ENCODE measurements around the gene STK38L.

The STK38L gene

GRCh38 chr12:27243804-27244688 is at the start of gene STK38L:
STK38L (plus strand) TSS chr12:27244286; CDS start chr12:27297721, 53,435 bp downstream.
- DNase-seq (ENCODE audit: low read depth, low spot score): peak; percentile 95
- peak; percentile 45 for TF ChIP-seq CTCF (IDR thresholded peaks at IDR 0.05; ENCODE audit: low read depth, low read length)
- in situ Hi-C loops (cut with HindIII; ENCODE audit: low sequenced_read_pairs): no loop called here
- peak within 1 kb of the TSS; percentile 86 for H3K4me3 ChIP-seq (ENCODE audit: low read depth, low read length)

GRCh38 chr12:27194644-27195043 is 49.4 kb upstream of the STK38L start:
- DNase-seq (ENCODE audit: low read depth, low spot score): no peak
- H3K4me3 ChIP-seq (ENCODE audit: low read depth, low read length): no peak overlapping the region
- in situ Hi-C loops (cut with HindIII; ENCODE audit: low sequenced_read_pairs): no loop called here
- no peak for TF ChIP-seq CTCF (IDR thresholded peaks at IDR 0.05; ENCODE audit: low read depth, low read length)

GRCh38 chr12:27198036-27198435 is 46.0 kb upstream of the STK38L start:
- no peak for TF ChIP-seq CTCF (IDR thresholded peaks at IDR 0.05; ENCODE audit: low read depth, low read length)
- no peak overlapping the region for H3K4me3 ChIP-seq (ENCODE audit: low read depth, low read length)
- in situ Hi-C loops (cut with HindIII; ENCODE audit: low sequenced_read_pairs): no loop called here
- peak; percentile 88 for DNase-seq (ENCODE audit: low read depth, low spot score)

- no peak overlapping the region for H3K4me3 ChIP-seq (ENCODE audit: low read depth, low read length)
- in situ Hi-C loops (cut with HindIII; ENCODE audit: low sequenced_read_pairs): no loop called here
- no peak for DNase-seq (ENCODE audit: low read depth, low spot score)
- no peak for TF ChIP-seq CTCF (IDR thresholded peaks at IDR 0.05; ENCODE audit: low read depth, low read length)
Measured at GRCh38 chr12:27199638-27200300, 44.3 kb upstream of the STK38L start.

- TF ChIP-seq CTCF (IDR thresholded peaks at IDR 0.05; ENCODE audit: low read depth, low read length): no peak
- no peak overlapping the region for H3K4me3 ChIP-seq (ENCODE audit: low read depth, low read length)
- in situ Hi-C loops (cut with HindIII; ENCODE audit: low sequenced_read_pairs): no loop called here
- DNase-seq (ENCODE audit: low read depth, low spot score): no peak
Measured at GRCh38 chr12:27201169-27201568, 42.9 kb upstream of the STK38L start.

GRCh38 chr12:27206801-27207502 is 37.1 kb upstream of the STK38L start:
- no peak overlapping the region for H3K4me3 ChIP-seq (ENCODE audit: low read depth, low read length)
- TF ChIP-seq CTCF (IDR thresholded peaks at IDR 0.05; ENCODE audit: low read depth, low read length): no peak
- in situ Hi-C loops (cut with HindIII; ENCODE audit: low sequenced_read_pairs): no loop called here
- no peak for DNase-seq (ENCODE audit: low read depth, low spot score)
